Measurements from ENCODE around the gene MBD2.

MBD2 gene

DNA sequence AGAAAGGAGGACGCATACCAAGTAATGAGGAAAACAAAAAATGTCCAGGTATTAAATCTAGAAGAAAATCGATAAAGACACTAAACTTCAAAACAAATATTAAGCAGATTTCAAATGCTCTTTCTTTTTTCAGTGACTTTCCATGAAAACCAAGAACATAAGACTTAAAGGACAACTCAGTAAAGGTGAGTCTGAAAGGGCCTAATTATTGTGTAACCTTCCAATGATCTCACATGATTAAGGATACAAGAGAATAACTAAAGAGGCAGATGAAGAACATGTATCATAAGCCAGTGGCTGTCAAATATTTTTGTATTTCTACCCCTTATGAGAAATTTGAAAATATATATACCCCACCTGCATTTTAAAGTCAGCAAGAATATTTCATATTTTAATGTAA is 30.7 kb downstream of the MBD2 start:
- no peak for DNase-seq (ENCODE audit: low read depth)

DNA sequence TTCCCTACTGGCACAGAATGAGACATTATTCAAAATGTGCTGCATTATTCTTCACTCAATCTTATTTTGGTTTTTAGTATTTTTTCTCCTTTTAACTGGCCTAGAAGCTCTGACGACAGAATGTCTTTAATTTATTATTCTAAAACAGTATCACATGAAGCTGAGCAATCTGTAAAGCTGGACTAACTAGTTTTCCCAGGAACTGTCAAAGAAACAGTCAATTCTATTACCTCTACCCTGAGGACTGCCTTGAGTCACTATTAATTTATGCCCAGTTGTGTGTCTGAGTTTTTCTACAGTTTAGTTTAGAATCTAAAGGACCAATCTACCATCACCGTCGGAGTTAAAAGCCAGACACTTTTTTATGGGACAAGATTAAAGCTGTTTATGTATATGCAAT is 31.6 kb downstream of the MBD2 start:
- no peak for DNase-seq (ENCODE audit: low read depth)

DNA sequence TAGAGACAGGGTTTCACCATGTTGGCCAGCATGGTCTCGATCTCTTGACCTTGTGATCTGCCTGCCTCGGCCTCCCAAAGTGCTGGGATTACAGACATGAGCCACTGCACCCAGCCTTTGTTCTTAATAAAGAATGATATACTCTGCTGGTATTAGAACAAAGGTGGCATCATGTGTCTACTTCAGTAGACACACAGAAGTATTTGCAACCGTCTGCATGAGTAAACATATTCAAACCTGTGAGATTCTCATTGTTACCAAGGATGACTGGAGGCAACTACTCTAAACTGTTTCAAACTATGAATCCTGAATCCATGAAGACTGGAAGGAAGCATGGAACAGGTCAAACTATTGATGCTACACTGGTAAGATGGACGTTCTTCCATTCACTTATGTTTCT is 32.1 kb downstream of the MBD2 start:
- no peak for DNase-seq (ENCODE audit: low read depth)

DNA sequence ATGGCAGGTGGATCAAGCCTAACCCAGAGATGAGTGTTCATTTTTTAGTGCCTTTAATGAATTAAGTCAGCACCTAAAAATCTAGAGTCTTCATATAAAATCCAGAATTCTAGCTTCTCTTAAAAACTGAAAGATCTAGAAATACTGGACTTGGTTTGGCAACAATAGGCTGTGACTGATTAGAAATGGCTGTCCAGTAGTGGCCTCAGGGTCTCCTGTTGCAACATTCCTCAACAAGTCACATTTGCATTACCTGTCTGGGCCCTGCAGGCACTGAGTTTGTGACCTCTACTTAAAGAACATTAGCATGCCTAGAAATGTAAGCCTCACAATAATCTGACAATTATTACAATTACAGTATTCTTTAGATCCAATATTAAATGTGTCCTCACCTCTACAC is 33.1 kb downstream of the MBD2 start:
- no peak for DNase-seq (ENCODE audit: low read depth)

DNA sequence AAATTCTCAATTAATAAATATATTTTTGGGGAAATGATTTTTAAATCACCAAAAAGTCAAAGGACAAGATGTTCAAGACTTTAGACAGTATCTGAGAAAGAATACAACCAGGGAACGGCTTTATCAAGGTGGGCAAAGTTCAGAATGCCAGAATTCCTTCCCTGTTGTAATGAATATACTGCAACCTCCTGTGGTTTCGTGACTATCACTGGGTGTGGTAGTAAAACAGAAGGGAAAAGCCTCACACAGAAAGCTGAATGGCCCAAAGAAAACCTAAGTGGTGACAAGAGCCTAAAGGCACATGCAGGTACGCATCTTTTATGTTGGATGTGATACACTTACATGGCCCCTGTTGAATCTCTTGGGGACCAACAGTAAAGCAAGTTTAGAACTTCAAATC is 37.1 kb downstream of the MBD2 start:
- DNase-seq (ENCODE audit: low read depth): no peak

DNA sequence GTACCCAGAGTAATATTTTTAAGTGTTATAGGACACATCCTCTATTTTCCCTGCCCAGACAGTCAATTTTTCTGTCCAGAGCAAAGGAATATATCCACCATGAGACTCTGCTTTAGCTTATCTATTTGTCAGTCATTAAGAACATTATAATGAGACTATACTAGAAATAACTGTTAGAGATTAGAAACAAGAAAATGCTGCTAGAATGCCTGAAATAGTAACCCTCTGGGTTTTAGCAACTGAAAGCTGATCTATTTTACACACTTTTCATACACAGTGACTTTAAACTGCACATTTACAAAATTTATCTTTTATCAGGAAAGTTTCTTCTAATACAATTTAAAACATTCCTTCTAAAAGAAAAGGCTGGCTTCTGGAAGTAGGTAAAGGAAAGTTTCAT is 39.6 kb downstream of the MBD2 start:
- no peak for DNase-seq (ENCODE audit: low read depth)

DNA sequence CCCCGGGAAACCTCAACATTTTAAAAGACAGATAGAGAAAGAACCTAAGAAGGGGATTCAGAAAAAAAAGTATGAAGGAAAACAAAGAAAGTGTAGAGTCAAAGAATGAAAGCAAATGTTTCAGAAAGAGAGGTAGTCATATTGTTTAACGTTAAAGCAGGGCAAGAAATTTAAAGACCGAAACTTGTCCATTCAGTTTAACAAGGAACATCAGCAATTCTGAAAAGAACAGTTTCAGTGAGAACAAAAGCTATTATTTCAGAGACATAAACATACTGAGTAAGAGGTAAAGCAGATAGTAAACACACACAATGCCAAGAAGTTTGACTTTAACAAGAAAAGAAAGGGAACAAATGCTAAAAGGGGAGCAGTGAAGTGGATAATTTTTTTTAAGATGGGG is 41.1 kb downstream of the MBD2 start:
- DNase-seq (ENCODE audit: low read depth): no peak

DNA sequence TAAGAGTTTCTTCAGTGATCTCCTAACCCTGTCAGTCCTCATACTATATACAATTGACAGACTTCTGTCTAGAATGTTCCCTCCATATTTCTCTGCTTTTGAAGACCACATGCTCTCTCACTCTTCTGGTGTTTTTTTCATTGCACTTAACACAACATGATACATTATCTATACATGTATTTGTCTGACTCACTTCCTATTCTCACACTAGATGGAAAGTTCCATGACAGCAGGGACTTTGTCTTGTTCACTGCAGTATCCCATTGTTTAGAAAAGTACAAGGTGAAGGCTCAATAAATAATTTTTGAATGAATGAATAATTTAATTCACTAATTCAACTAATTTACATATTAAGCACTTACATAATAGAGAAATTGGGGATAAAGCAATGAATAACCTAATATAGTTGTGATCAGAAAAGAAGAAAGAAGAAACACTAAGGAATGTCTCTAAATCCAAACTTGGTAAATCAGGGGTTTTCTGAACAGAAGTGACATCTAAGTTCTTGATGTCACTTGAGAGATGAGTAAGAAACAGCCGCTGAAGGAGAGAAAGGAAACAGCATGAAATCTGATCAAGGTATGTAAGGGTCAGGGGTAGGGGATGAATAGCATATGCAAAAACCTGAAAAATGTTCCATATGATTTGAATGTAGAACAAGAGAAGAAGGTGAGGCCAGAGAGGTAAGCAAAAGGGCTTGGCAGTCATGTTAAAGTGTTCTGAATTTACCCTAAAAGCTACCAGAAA is 42.4 kb downstream of the MBD2 start:
- no peak for DNase-seq (ENCODE audit: low read depth)

DNA sequence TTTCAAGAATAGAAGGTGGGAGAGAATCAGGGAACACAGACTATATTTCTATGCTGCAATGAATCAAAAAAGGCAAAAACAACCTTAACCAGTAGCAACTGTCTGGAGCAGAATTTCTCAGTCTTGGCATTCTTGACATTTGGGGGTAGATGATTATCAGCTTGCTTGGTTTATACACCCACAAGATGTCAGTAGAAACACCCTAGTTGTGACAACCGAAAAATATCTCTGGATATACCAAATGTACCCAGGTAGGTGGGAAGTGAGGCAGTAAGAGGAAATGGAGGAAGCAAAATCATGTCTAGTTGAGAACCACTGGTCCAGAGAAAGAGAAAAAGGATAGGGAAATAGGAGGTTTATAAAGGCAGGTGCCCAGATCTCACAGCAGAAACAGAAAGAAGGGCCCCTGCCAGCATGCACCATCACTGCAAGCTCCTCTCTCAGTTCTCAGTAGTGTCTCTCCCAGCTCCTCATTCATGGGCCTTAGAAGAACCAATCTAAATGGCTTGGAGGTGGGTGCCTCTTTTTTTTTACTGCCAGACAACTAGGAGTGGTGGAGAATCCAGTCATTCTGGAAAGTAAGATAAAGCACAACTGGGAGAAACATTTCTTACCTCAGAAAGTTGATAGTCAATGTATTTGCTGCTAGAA is 50.4 kb downstream of the MBD2 start:
- no peak for DNase-seq (ENCODE audit: low read depth)

DNA sequence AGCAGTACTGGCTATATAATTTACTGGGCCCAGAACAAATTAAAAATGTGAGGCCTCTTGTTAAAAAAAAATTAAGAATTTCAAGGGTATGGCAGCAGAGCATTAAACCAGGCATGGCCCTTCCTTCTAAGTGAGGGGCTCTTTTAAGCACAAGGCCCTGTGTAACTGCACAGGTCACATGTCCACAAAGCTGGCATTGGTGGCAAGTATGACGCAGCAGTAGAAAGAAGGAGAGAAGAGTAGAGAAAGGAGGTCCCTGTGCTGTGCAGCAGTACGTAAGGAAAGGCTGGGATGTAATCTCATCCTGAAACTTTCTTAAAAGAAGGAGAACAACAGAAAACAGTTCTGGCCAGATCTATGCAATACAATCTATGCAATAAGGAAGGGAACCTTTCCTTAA is 51.2 kb downstream of the MBD2 start:
- DNase-seq (ENCODE audit: low read depth): no peak

DNA sequence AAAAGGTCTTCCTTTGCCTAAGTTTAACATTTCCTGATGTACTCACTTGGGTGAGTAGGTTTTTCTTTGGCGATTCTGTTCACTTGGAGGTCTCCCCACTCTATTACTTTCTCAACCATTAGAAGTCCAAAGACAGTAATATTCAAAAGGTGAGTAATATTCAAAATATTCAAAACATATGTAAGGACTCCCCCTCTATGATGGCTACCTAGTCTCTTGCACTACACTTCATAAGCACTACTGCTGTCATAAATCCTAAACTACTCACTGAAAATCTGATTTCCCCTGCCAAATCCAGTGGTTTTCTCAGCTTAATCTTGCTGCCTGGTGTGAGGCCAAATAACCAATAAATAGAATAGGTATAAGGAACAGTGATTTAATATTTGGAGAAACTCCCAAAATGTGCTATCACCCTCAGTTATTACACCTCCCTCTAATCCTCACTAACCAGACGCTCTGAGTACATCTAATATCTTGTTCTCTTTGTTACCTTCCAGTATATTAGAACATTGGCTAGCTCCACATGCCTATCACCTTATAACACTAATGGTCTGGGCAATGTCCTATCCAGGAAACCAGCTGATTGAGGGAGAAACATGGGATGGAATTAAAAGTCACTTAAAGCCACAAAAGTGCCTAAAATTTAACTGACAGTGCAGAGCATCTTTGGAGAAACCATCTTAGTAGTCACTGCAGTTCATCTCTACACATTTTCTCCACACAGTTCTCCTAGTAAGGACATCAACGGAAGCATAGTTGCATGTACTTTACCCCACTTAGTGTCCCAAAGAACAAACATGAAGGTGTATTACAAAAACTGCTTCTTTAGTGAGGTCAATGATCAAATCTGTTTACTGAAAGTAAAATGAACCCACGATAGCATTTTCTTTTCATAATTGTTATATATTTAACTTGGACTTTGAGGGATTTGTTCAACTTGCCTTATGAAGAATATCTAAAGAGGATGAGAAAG is 54.8 kb downstream of the MBD2 start:
- no peak for DNase-seq (ENCODE audit: low read depth)

DNA sequence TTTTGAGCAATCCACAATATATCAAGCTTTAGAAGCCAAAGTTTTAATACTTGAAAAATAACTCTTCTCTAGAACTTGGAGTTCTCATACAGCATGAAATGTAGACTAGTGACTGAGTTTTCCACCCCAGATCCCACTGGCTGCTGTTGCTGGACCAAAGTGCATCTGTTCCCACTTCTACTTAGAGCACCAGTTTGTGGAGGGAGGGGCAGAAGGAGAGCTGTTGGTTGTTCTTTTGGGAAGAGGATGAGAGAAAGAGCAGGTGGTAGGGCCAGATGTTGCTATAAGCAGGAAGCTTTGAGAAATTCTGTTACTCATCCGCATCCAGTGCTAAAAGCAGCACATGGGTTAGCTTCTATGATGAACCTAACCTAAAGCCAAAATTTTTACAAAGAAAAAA is 59.0 kb downstream of the MBD2 start:
- no peak for DNase-seq (ENCODE audit: low read depth)

DNA sequence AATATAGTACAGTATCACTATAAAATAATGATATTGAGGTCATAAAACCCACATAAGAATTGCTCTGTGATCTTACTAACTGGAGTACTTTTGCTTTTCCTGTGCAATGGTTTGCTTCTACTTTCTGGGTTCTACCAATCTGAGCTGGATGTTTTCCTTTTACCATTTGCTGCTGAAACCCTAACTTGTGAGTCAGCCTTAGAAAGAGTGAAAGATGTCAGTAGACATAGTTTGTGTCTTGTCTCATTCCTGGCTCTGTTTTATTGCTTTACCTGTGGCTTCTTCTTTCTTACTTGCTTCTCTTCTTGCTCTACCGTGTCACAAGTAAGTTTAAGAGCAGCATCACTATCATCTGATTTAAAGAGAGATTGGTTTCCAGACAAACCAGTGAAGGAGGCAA is 61.0 kb downstream of the MBD2 start:
- DNase-seq (ENCODE audit: low read depth): no peak

DNA sequence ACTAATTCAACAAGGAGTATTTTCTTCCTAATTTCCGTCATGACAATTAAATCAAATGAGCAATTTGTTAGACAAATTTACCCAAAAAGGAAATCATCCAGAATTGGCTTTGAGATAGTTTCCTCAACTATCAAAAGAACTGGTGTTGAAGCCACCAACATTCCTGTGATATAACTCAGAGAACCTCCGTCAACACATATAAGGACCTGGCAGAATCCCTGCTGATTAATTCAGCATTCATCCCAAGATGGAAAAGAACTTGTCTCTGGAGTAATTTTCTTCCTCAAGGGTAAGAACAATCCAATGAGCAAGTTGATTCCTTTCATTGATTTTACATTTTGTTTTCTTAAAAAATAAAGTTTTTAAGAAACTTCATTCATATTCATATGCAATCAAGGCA is 62.0 kb downstream of the MBD2 start:
- DNase-seq (ENCODE audit: low read depth): no peak

DNA sequence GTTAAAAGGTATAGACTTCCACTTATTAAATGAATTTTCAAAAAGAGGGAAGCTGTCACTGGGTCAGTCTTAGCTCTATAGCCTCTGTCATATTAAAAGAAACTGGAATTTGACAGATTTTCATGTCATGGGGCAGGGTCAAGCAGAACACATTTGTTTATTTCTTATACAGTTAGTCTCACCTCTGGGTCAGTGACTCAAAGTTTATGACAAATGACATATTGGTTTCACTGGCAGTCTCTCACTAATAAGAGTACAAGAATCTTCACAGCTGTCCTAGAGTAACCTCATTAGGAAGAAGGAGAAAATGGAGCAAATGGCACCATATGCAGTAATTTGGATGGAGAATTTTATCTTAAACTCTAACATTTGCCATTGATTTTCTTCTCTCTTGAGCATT is 63.2 kb downstream of the MBD2 start:
- DNase-seq (ENCODE audit: low read depth): no peak

DNA sequence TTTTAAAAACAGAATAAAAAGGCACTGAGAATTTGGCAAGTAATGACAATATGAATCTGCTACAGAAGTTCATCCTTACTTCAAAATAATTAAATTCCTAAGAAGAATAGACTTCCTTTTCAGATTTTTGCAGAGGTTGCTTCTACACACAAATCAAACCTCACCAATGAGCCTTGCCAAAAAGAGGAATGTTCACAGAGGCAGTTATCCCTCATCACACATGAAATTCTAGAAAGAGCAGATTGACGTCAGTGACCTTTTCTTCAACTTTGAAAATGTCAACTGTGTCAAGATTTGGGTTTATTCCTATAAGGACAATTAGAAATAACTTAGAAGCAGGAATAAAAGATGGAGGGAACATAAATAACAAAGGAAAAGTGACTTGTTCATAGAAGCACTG is 64.6 kb downstream of the MBD2 start:
- DNase-seq (ENCODE audit: low read depth): no peak

DNA sequence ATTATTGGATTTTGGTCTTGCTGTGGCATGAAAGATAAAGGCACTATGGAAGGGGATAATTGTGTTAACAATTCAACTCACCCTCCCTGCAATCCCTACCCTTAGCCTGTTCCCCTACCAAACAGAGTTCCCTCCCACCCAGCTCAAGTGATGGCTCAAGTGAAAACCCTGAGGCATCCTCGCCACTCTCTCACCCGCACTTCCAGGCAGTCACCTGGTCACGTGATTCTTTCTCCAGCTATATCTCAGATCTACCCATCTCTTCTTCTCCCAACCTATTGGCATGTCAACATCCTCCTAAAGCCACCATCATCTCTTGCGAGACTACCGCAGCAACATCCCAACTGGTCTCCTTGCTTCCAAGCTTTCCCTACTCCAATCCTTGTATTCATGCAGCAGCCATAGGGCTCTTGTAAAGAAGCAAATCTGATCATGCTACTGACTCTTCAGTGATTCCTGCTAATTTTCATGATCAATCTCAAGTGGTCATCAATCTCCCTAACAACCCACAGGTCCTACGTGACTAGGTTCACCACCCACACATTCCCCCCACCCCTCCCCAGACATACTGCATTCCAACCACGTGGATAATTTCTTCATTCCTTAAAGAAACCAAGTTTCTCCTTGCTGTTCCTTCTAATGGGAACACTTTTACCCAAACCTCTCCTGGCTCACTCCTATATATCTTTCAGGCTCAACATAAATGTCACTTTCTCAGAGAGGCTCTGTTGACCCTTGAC is 66.7 kb downstream of the MBD2 start:
- no peak for DNase-seq (ENCODE audit: low read depth)

DNA sequence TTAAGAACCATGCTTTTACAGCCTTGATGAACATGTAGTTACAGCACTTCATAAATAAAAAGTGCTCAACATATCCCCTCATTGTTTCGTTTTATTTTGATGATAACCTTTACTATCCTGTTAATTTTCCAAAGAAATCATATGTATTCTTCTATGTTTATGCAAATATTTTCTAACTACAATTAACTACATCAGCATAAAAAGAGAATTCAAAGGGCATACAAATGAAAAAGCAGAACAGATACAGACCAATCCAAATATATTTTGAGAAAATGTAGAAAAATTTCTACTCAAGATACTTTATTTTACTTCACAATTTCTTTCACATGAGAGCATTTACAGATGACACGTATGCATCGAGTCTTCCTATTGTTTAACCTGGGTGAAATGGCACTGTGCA is 69.1 kb downstream of the MBD2 start:
- no peak for DNase-seq (ENCODE audit: low read depth)

DNA sequence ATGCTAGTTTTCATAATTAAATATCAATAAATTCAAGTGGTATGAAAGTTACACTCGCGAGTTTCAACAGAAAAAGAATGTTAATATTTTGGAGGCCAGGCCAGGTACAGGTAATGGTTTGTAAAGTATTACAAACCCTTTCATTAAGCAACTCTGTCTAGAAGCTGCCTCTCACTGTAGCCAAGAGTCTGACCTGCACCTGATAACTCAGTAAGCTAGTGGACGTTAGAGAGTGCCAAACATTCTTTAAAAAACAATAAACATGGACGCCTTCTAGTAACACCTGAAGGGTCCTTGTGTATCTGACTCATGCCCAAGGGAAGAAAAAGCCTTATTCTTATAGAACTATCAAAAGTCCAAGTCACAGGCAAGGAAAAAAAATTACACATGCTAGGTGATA is 70.2 kb downstream of the MBD2 start:
- DNase-seq (ENCODE audit: low read depth): no peak

DNA sequence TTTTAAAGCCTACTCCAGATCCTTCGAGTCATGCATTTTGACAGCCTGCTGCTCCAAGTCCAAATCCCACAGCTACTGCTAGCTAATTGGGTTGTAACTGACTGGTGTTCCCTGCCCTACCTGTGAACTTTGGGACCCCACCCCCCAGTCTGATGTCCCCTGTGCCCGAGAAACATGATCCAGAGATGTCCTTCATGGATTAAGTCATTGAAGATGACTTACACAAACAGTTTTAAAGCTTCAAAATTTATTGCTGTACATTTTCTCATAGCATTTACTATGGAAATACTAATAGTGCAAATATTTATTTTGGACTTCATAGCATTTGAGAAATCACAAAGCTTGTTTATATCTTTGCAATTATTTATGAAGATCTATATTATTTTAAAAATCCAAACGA is 73.1 kb downstream of the MBD2 start:
- DNase-seq (ENCODE audit: low read depth): no peak

DNA sequence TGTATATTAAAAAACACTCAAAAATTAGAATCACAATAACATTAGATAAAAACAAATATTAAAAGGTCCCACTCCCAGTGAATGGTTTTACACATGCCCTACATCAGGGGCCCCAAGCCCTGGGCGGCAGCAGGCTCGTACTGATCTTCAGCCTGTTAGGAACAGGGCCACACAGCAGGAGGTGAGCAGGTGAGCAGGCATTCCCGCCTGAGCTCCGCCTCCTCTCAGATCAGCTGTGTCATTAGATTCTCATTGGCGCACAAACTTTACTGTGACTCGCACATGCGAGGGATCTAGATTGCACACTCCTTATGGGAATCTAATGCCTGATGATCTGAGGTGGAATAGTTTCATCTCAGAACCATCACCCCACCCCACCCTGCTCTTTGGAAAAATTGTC is 74.2 kb downstream of the MBD2 start:
- DNase-seq (ENCODE audit: low read depth): no peak

DNA sequence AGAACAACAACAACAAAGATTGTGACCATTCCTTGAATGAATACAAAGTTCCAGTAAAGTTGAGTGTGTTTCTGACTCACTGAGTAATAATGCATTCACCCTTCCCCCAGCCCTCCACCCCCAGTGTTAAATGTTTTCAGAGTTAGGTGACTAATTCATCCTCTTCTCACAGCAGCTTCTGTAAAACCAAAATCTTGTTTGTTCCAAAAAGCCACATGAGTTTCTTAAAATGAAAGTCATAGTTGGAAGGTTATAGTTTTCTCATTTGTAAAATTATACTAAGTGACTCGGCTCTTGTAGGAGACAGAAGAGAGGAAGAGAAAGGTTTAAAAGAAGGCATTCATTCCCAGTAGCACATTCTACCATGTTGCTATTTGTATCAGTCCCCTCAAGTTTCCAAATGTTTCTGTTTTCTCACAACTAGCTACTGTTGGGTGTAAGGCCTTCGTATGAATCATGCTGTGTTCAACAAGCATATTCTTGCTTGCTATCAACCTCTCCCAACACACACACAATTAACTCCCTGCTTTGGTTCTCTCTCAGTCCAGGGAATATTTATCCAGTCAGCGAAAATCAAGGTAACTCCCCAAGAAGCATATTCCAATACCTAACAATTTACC is 75.3 kb downstream of the MBD2 start:
- peak; percentile 59 for DNase-seq (ENCODE audit: low read depth)
